ENCODE measurements around the gene SFRP2.

Gene SFRP2

GRCh38 chr4:153773236-153773690 is 15.6 kb downstream of the SFRP2 start:
- peak; percentile 34 for TF ChIP-seq CTCF (IDR thresholded peaks at IDR 0.05; ENCODE audit: low read depth, low read length)
- DNase-seq (ENCODE audit: extremely low read depth, low read depth) = no peak

- no peak for DNase-seq (ENCODE audit: extremely low read depth, low read depth)
- no peak for TF ChIP-seq CTCF (IDR thresholded peaks at IDR 0.05; ENCODE audit: low read depth, low read length)
These were observed 17.8 kb downstream of the SFRP2 start for GRCh38 chr4:153771046-153771445.

GRCh38 chr4:153766758-153767157 is 22.1 kb downstream of the SFRP2 start:
- no peak for TF ChIP-seq CTCF (IDR thresholded peaks at IDR 0.05; ENCODE audit: low read depth, low read length)
- no peak for DNase-seq (ENCODE audit: extremely low read depth, low read depth)

- TF ChIP-seq CTCF (IDR thresholded peaks at IDR 0.05; ENCODE audit: low read depth, low read length) = no peak
- DNase-seq (ENCODE audit: extremely low read depth, low read depth) = no peak
These were observed 23.0 kb downstream of the SFRP2 start for GRCh38 chr4:153765894-153766293.

- no peak for TF ChIP-seq CTCF (IDR thresholded peaks at IDR 0.05; ENCODE audit: low read depth, low read length)
- no peak for DNase-seq (ENCODE audit: extremely low read depth, low read depth)
These were observed 24.1 kb downstream of the SFRP2 start for GRCh38 chr4:153764601-153765368.

- no peak for DNase-seq (ENCODE audit: extremely low read depth, low read depth)
- TF ChIP-seq CTCF (IDR thresholded peaks at IDR 0.05; ENCODE audit: low read depth, low read length) = no peak; the same call in none of the 2 replicates
These were observed 25.5 kb downstream of the SFRP2 start for GRCh38 chr4:153763404-153763803.

- DNase-seq (ENCODE audit: extremely low read depth, low read depth) = no peak
- no peak for TF ChIP-seq CTCF (IDR thresholded peaks at IDR 0.05; ENCODE audit: low read depth, low read length)
These were observed 29.2 kb downstream of the SFRP2 start, which contains the start of gene RNF175 for GRCh38 chr4:153759407-153760316. Gene RNF175, minus strand, starts transcription at chr4:153760024. Its CDS starts 162 bp downstream, at chr4:153759862.

Data from AG09319 (cell line).